CD4-positive, CD25-positive, alpha-beta regulatory T cell (primary cell): ENCODE data around the gene PPP4C. TPM values are rescaled to one million over a fixed set of nuclear protein-coding genes. Genes with fewer than 3 reads are reported as not detected.

Experiments used
- ATAC-seq, 2 donors: fragments of 150-1000 bp; cut with Tn5 transposase; one replicate each; pipeline ENCODE4 v1.10.0; 2021; ENCODE audit warnings: low read depth in 2 of 2, moderate number of reproducible peaks in 2 of 2, moderate library complexity in 1 of 2
- DNase-seq, 3 donors: peaks; one replicate each; pipeline versions ENCODE4 v3.0.0 to v3.0.0-alpha.2; 2012 to 2022; ENCODE audit warnings: mixed read lengths in 1 of 3
- H3K27ac ChIP-seq: one replicate; pipeline ENCODE4 v1.7.0; 2013; ENCODE audit warnings: mild to moderate bottlenecking, low read length; ENCODE audit not compliant: insufficient read depth, poor library complexity, severe bottlenecking
- H3K27me3 ChIP-seq: one replicate; pipeline ENCODE4 v1.7.0; 2013; ENCODE audit warnings: low read length; ENCODE audit not compliant: control insufficient read depth, insufficient read depth
- H3K36me3 ChIP-seq: one replicate; pipeline ENCODE4 v1.7.0; 2013; ENCODE audit warnings: mild to moderate bottlenecking, low read length, moderate library complexity; ENCODE audit not compliant: control insufficient read depth, insufficient read depth
- H3K4me1 ChIP-seq: 2 replicates; pipeline ENCODE4 v1.7.0; 2013; ENCODE audit warnings: mild to moderate bottlenecking, low read length; ENCODE audit not compliant: insufficient read depth, control insufficient read depth, poor library complexity, severe bottlenecking
- H3K4me3 ChIP-seq: one replicate; pipeline ENCODE4 v1.7.0; 2013; ENCODE audit warnings: low read depth, mild to moderate bottlenecking, low read length, moderate library complexity
- H3K9me3 ChIP-seq, 2 experiments: 1 replicate in 1 of 2; 2 replicates in 1 of 2; pipeline ENCODE4 v1.7.0; 2013; ENCODE audit warnings: low read length in 2 of 2, mild to moderate bottlenecking in 1 of 2, moderate library complexity in 1 of 2; ENCODE audit not compliant: control insufficient read depth in 2 of 2
- H3K27ac Mint-ChIP-seq, 3 donors: one replicate each; pipeline ENCODE4 v1.8.0; 2020 to 2022; ENCODE audit warnings: mild to moderate bottlenecking in 3 of 3, mixed read lengths in 3 of 3, moderate library complexity in 2 of 3
- H3K27me3 Mint-ChIP-seq: one replicate; pipeline ENCODE4 v1.8.0; 2022; ENCODE audit warnings: mild to moderate bottlenecking, mixed read lengths
- H3K36me3 Mint-ChIP-seq: one replicate; pipeline ENCODE4 v1.8.0; 2020; ENCODE audit warnings: mixed read lengths
- H3K4me1 Mint-ChIP-seq, 4 donors: one replicate each; pipeline ENCODE4 v1.8.0; 2020 to 2022; ENCODE audit warnings: mixed read lengths in 4 of 4, mild to moderate bottlenecking in 1 of 4
- H3K4me3 Mint-ChIP-seq, 4 donors: one replicate each; pipeline ENCODE4 v1.8.0; 2020 to 2022; ENCODE audit warnings: mild to moderate bottlenecking in 4 of 4, mixed read lengths in 4 of 4, moderate library complexity in 3 of 4
- H3K9me3 Mint-ChIP-seq, 7 donors: one replicate each; pipeline ENCODE4 v1.8.0; 2020 to 2022; ENCODE audit warnings: mixed read lengths in 7 of 7, mild to moderate bottlenecking in 3 of 7, moderate library complexity in 2 of 7
- polyA plus RNA-seq, 4 donors: library from polyadenylated mRNA; unstranded; fragments of 300-500 nt; fragmentation: Illumina TruSeq; gene quantifications; one replicate each; pipeline ENCODE4 v1.2.3, GENCODE V29; 2021
- total RNA-seq: library from RNA; stranded (reverse); gene quantifications from one replicate; pipeline ENCODE4 v1.2.3, GENCODE V29; 2022

PPP4C gene
- total and polyA plus RNA-seq, 5 donors from 2014 or later = 97.0 to 289 (median 242) TPM

GRCh38 chr16:30049871-30050270 is 25.9 kb upstream of the PPP4C start:
- peaks cover 12% of the 10 kb centered on the region for H3K4me1 ChIP-seq
- Mint-ChIP-seq H3K4me3 (no peak overlapping the region), H3K36me3 (no peaks in the 10 kb centered on the region), H3K27ac (no peak overlapping the region), H3K9me3 (peaks cover 0 to 1% (median 0%) of the 10 kb centered on the region in 7 donors), H3K4me1 (peaks cover 0 to 17% (median 6%) of the 10 kb centered on the region in 4 donors), H3K27me3 (no peaks in the 10 kb centered on the region)
- H3K4me3 ChIP-seq = no peak overlapping the region
- H3K36me3 ChIP-seq = no peaks in the 10 kb centered on the region
- no peaks in the 10 kb centered on the region for H3K9me3 ChIP-seq
- H3K27ac ChIP-seq = no peak overlapping the region
- ATAC-seq (no peak), DNase-seq (no peak)
- no peaks in the 10 kb centered on the region for H3K27me3 ChIP-seq

GRCh38 chr16:30051518-30051917 is 24.3 kb upstream of the PPP4C start:
- peak overlapping the region in 3 of 4 donors; percentile 62 to 78 (median 72) for H3K4me3 Mint-ChIP-seq
- Histone ChIP-seq H3K27me3 (no peaks in the 10 kb centered on the region), H3K4me1 (peaks cover 18% of the 10 kb centered on the region), H3K4me3 (no peak overlapping the region), H3K27ac (no peak overlapping the region), H3K9me3 (no peaks in the 10 kb centered on the region), H3K36me3 (no peaks in the 10 kb centered on the region)
- DNase-seq (no peak), ATAC-seq (no peak)
- no peaks in the 10 kb centered on the region for H3K27me3 Mint-ChIP-seq
- H3K9me3 Mint-ChIP-seq = peaks cover 0 to 1% (median 0%) of the 10 kb centered on the region in 7 donors
- peak overlapping the region in 2 of 3 donors; percentile 11 to 43 for H3K27ac Mint-ChIP-seq
- H3K4me1 Mint-ChIP-seq = peaks cover 0 to 26% (median 9%) of the 10 kb centered on the region in 4 donors
- no peaks in the 10 kb centered on the region for H3K36me3 Mint-ChIP-seq

GRCh38 chr16:30052671-30053372 is 23.0 kb upstream of the PPP4C start:
- Histone ChIP-seq H3K4me3 (peak overlapping the region; percentile 37), H3K36me3 (no peaks in the 10 kb centered on the region), H3K27me3 (no peaks in the 10 kb centered on the region), H3K9me3 (no peaks in the 10 kb centered on the region), H3K4me1 (peaks cover 18% of the 10 kb centered on the region), H3K27ac (no peak overlapping the region)
- ATAC-seq (peak; percentile 68 to 73), DNase-seq (peak; percentile 80 to 90 (median 84))
- no peaks in the 10 kb centered on the region for H3K27me3 Mint-ChIP-seq
- peaks cover 0 to 1% (median 0%) of the 10 kb centered on the region in 7 donors for H3K9me3 Mint-ChIP-seq
- H3K4me1 Mint-ChIP-seq = peaks cover 0 to 26% (median 9%) of the 10 kb centered on the region in 4 donors
- H3K36me3 Mint-ChIP-seq = no peaks in the 10 kb centered on the region
- peak overlapping the region; percentile 89 to 93 (median 89) for H3K4me3 Mint-ChIP-seq
- peak overlapping the region in 2 of 3 donors; percentile 69 to 81 for H3K27ac Mint-ChIP-seq

GRCh38 chr16:30053376-30054015 is 22.3 kb upstream of the PPP4C start:
- ATAC-seq (no peak), DNase-seq (no peak)
- Mint-ChIP-seq H3K9me3 (no peaks in the 10 kb centered on the region), H3K27me3 (no peaks in the 10 kb centered on the region), H3K4me3 (peak overlapping the region; percentile 75 to 90 (median 85)), H3K36me3 (no peaks in the 10 kb centered on the region), H3K4me1 (peaks cover 0 to 26% (median 9%) of the 10 kb centered on the region in 4 donors), H3K27ac (peak overlapping the region in 1 of 3 donors; percentile 4)
- no peaks in the 10 kb centered on the region for H3K27me3 ChIP-seq
- peak overlapping the region; percentile 32 for H3K4me3 ChIP-seq
- H3K4me1 ChIP-seq = peaks cover 18% of the 10 kb centered on the region
- no peak overlapping the region for H3K27ac ChIP-seq
- no peaks in the 10 kb centered on the region for H3K9me3 ChIP-seq
- H3K36me3 ChIP-seq = no peaks in the 10 kb centered on the region

GRCh38 chr16:30054451-30054850 is 21.3 kb upstream of the PPP4C start:
- Mint-ChIP-seq H3K4me3 (peak overlapping the region; percentile 75 to 91 (median 83)), H3K27me3 (no peaks in the 10 kb centered on the region), H3K9me3 (no peaks in the 10 kb centered on the region), H3K36me3 (no peaks in the 10 kb centered on the region), H3K27ac (peak overlapping the region in 2 of 3 donors; percentile 31 to 66), H3K4me1 (peaks cover 0 to 26% (median 9%) of the 10 kb centered on the region in 4 donors)
- DNase-seq (no peak), ATAC-seq (no peak)
- Histone ChIP-seq H3K36me3 (no peaks in the 10 kb centered on the region), H3K27ac (no peak overlapping the region), H3K4me1 (peaks cover 18% of the 10 kb centered on the region), H3K27me3 (no peaks in the 10 kb centered on the region), H3K9me3 (no peaks in the 10 kb centered on the region), H3K4me3 (no peak overlapping the region)

GRCh38 chr16:30054959-30055553 is 20.7 kb upstream of the PPP4C start:
- Histone ChIP-seq H3K9me3 (no peaks in the 10 kb centered on the region), H3K27me3 (no peaks in the 10 kb centered on the region), H3K4me1 (peaks cover 18% of the 10 kb centered on the region), H3K36me3 (no peaks in the 10 kb centered on the region), H3K4me3 (no peak overlapping the region), H3K27ac (no peak overlapping the region)
- ATAC-seq (peak; percentile 60 to 66), DNase-seq (peak in 2 of 3 donors; percentile 35 to 63)
- Mint-ChIP-seq H3K4me1 (peaks cover 0 to 26% (median 9%) of the 10 kb centered on the region in 4 donors), H3K36me3 (no peaks in the 10 kb centered on the region), H3K27ac (peak overlapping the region in 1 of 3 donors; percentile 91), H3K4me3 (peak overlapping the region; percentile 44 to 90 (median 74)), H3K27me3 (no peaks in the 10 kb centered on the region), H3K9me3 (no peaks in the 10 kb centered on the region)

GRCh38 chr16:30060346-30060745 is 15.4 kb upstream of the PPP4C start:
- H3K36me3 ChIP-seq = no peaks in the 10 kb centered on the region
- ATAC-seq (no peak), DNase-seq (no peak)
- Mint-ChIP-seq H3K4me1 (peaks cover 0 to 15% (median 6%) of the 10 kb centered on the region in 4 donors), H3K36me3 (no peaks in the 10 kb centered on the region), H3K4me3 (peak overlapping the region in 2 of 4 donors; percentile 58 to 69), H3K27me3 (peaks cover 8% of the 10 kb centered on the region), H3K27ac (peak overlapping the region in 1 of 3 donors; percentile 43), H3K9me3 (no peaks in the 10 kb centered on the region)
- H3K27ac ChIP-seq = no peak overlapping the region
- H3K9me3 ChIP-seq = no peaks in the 10 kb centered on the region
- H3K27me3 ChIP-seq = no peaks in the 10 kb centered on the region
- peaks cover 13% of the 10 kb centered on the region for H3K4me1 ChIP-seq
- no peak overlapping the region for H3K4me3 ChIP-seq
